Hippocampal formation (tissue), 2 donors: Measurements from ENCODE around the gene PCDHAC1.
"Not testable (repeated sequence)": the region's sequence is repeated elsewhere in the genome, so short reads cannot be mapped to it uniquely, and the experiment has no call there.

Source experiments
- DNase-seq, 2 donors: peaks; one replicate each; lab custom pipeline; 2025; lab: John Stamatoyannopoulos, UW

PCDHAC1 gene, protein sequence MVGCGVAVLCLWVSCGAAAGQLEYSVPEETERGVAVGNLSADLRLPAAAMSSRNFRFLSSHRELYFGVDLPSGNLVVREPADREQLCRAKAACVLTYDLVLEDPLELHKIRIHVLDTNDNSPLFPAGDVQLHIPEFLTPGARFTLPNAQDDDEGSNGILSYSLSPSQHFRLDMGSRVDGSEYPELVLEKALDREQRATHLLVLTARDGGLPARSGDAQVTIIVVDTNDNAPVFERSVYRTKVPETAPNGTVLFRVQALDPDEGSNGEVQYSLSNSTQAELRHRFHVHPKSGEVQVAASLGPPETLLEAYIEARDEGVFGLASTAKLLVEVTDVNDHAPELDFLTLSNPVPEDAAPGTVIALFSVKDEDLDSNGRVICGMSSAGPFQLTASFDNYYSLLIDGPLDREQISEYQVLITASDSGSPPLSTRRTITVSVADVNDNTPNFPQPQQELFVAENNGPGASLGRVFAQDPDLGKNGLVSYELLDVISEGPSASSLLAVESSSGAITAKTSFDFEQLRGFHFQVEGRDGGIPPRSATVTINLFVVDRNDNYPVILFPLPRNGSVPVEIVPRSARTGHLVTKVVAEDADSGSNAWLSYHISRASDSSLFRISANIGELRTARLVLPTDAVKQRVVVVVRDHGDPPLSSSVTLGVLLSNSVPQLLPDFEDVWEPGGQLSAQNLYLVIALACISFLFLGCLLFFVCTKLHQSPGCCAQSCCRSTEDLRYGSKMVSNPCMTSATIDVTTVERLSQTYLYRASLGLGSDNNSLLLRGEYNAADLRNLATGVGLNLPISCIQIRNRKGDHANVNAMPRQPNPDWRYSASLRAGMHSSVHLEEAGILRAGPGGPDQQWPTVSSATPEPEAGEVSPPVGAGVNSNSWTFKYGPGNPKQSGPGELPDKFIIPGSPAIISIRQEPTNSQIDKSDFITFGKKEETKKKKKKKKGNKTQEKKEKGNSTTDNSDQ

DNA sequence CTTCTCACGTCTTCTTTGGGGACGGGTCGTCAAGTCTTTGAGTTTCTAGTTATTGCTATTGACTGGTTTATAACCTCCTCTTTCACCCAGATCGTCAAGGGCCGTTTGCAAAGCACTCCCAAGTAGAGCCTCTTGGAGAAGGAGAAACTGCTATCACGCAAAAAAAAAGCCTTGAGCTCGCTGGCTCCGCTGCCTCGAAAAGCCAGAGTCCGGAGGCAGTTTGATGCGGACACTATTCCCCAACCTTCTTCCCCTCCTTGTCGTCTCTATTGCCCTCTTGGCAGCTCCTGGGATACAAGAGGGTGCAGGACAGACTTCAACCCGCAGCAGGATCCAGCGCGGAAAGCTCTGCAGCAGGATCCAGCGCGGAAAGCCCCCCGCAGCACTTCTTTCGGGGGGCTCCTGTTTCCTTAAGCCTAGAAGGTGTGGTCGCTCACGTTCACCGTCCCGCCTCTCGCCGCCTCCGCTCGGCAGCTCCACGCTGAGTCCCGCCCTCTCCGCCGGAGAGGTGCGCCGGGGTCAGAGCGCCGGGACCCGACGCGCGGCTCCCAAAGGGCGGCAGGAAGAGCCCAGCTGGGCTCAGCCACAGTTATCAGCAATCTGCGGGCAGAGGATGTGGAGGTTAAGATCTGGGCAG is at the start of gene PCDHAC1:
PCDHAC1 (plus strand) TSS at position 494 of the 637 bp plus-strand sequence. CDS start 594 bp downstream, outside the sequence.
- no peak for DNase-seq

- not testable (repeated sequence) for DNase-seq
These were observed 49.4 kb upstream of the PCDHAC1 start for GRCh38 chr5:140876541-140877261.

DNA sequence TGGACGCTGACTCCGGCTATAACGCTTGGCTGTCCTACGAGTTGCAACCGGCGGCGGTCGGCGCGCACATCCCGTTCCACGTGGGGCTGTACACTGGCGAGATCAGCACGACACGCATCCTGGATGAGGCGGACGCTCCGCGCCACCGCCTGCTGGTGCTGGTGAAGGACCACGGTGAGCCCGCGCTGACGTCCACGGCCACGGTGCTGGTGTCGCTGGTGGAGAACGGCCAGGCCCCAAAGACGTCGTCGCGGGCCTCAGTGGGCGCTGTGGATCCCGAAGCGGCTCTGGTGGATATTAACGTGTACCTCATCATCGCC is 48.9 kb upstream of the PCDHAC1 start:
- DNase-seq: no peak

DNA sequence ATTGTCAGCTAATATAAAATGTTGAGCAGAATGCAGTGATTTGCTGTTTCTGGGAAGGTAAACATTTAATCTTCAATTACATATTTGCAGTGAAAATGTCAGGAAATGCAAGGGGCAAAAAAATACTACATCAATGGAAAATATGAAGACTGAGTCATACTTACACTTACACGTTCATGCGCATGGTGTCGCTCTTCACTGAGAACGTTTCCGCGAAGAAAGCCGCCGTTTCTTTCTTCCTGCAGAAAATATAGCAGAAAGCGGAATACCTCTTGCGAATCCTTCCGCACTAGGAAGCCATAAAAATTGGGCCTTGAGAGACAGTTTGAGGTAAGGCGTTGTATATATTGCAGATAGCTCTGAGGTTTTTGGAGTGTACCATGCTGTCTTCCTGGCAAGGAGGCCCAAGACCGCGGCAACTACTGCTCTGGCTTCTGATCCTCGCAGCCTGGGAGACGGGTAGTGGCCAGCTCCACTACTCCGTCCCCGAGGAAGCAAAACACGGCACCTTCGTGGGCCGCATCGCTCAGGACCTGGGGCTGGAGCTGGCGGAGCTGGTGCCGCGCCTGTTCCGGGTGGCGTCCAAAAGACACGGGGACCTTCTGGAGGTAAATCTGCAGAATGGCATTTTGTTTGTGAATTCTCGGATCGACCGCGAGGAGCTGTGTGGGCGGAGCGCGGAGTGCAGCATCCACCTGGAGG is 44.1 kb upstream of the PCDHAC1 start, which contains the start of gene PCDHA13:
PCDHA13 (plus strand) TSS at position 236 of the 702 bp plus-strand sequence; CDS start at position 381, 145 bp downstream.
- no peak for DNase-seq

- DNase-seq: no peak
These were observed 43.6 kb upstream of the PCDHAC1 start for GRCh38 chr5:140882591-140882899.

- no peak for DNase-seq
These were observed 42.7 kb upstream of the PCDHAC1 start for GRCh38 chr5:140883373-140883772.

GRCh38 chr5:140883927-140884697 is 42.0 kb upstream of the PCDHAC1 start:
- no peak for DNase-seq

DNA sequence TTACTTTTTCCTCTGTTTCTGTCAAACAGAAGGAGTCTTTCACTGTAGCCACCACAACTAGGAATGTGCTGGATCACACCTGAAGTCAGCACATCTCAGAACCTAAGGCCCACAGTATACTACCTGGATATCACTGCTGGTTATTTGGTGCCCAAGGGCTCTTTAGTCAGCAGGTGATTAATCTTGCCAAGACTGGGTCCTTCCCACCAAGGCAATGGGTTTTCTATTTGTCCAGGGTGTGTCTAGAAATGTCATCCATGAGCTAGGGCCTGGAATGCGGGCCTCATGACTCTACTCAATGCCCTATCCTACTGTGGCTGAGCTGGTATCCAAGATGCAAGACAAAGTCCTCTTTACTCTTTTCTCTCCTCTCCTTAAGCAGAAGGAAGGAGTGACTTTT is 9.8 kb upstream of the PCDHAC1 start:
- DNase-seq: no peak

DNA sequence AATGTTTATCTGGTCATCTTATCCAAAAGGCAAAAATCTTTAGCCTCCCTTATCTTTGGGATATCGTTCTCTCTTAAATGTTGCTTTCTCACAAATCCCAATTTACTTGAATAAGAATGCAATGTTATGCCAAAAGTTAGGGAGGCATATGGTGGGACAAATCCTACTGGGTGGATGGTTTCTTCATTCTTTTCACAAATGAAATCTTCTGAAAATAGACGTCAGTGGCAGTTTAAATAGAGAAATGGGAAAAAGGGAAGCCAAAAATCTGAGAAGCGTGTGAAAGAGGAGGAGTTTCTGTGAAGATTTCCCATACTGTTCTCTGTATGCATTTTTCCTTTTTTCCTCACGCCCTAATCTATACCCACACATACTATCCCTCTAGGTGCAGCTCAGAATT is 2.5 kb upstream of the PCDHAC1 start:
- no peak for DNase-seq

DNA sequence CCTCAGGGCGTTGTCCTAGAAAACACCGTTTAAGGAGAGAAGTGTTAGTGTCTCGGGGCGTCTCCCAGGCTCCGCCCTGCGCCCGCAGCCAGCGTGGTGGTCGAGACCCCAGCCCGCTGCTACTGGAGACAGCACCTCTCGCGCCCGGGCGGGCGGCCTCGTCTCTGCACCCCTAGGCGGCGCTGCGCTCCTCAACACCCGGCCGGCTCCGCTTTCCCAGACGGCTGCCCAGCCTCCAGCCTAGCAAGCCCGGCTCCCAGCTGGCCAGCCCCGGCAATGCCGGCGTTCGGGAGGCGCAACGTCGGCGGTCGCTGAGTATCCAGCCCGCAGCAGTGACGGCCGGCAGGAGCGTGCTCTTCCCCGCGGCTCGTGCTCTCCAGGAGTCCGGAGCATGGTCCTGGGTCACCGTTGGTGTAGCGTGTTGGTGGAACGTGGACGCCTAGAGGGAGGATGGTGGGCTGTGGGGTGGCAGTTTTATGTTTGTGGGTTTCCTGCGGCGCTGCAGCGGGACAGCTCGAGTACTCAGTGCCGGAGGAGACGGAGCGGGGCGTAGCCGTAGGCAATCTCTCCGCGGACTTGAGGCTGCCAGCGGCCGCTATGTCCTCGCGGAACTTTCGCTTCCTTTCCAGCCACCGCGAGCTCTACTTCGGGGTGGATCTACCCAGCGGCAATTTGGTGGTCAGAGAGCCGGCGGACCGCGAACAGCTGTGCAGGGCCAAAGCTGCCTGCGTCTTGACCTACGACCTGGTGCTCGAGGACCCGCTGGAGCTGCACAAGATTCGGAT is 536 bp downstream of the PCDHAC1 start:
- DNase-seq: peak; percentile 55 to 77

GRCh38 chr5:140927228-140927573 is 1.1 kb downstream of the PCDHAC1 start:
- no peak for DNase-seq

DNA sequence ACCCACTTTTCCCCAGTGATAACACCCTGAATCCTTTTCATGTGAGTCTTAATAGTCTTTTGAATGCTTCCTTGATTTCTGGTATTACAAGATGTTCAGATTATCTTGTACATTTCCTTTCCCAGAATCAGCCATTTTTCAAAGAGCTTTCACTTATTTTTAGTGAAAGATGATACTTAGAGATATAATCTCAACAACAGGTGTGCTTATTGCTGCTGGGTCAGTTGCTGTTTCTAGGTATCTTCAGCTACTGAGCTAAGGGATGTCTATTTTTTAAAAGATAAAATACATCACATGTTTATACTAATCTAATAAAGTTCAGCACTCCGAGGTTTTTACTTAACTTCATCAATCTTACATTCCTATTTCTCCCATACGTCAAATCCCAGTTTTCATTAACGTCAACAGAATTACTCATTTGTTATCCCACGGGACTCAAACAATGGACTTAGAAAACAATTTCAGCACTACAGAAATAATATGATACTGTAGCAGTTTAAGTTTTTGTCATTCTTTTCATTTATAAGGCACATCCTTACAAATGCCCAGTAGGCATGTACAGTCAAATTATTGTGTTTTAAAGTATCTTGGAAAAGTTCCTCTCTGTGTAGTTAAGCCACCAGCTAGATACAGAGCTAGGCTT is 9.0 kb downstream of the PCDHAC1 start:
- no peak for DNase-seq

DNA sequence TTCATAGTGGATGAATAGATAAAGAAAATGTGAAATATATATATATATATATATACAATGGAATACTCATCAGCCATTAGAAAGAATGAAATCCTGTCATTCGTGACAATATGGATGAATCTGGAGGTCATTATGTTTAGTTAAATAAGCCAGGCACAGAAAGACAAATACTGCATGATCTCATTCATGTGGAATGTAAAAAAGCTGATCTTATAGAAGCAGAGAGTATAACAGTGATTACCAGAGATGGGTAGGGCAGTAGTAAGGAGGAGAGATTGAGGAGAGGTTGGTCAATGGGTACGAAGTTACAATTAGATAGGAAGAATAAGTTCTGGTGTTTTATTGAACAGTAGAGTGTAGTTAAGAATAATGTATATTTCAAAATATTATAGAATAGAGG is 20.5 kb downstream of the PCDHAC1 start:
- no peak for DNase-seq

DNA sequence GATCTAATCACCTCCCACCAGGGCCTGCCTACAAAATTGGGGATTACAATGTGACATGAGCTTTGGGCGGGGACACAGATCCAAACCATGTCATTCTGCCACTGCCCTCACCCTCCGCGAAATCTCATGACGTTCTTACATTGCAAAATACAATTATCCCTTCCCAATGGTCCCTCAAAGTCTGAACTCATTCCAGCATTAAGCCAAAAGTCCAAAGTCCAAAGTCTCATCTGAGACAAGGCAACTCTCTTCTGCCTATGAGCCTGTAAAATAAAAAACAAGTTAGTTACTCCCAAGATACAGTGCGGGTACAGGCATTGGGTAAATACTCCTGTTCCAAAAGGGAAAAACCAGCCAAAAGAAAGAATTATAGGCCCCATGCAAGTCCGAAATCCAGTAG is 25.5 kb downstream of the PCDHAC1 start:
- no peak for DNase-seq

DNA sequence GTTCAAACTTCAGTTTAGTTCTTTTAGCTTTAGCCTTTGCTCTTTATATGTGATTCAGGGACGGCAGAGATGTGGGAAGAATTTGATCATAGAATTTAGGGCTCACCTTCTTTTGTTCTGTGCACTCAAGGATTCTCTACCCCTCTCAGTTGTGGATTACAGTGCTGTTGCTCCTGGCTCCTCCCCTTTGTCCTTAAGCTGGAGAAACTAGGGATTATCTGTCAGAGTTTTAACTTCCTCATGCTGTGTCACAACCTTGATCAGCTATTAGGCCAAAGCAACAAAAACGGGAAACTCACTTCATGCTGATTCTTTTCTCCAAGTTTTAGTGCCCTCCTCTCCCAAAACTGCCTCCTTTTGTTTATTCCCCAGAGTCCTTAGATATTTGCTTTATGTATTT is 27.1 kb downstream of the PCDHAC1 start:
- no peak for DNase-seq

DNA sequence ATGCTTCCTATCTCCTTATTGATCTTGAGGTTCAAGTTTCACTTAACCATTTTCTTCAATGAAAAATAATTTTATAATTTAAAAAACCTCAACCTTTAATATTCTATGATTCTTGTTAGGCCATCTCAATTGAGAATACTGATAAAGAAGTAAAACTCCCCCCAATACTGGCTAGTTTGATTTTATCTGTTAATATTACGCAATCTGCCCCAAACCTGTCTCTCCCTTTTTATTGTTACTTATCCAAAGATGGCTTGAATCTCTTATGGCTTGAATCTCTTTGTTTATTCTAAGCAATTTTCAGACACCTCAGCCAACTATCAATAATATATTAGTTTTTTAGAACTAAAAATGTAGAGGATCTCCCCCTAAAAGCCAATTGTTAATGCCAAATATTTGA is 36.1 kb downstream of the PCDHAC1 start:
- DNase-seq: no peak

GRCh38 chr5:140964356-140964755 is 38.3 kb downstream of the PCDHAC1 start:
- no peak for DNase-seq

DNA sequence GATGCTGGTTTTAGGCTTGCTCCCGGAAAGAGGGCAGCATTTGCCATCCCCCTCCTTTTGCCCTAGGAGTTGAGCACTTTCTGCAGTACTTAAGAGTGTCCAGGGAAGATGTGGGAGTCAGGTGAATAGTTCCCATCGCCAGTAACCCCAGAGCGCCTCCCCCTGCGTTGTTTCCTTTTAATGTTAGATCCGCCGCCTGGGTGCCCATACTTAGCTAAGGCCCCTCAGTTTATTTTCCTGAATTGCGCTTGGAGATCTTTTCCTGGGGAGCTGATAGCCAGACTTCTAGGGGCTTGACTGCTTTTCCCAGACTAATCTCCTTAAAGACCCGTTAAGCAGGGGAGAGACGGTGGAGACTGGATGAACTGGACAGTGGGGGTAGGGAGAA is 39.8 kb downstream of the PCDHAC1 start:
- no peak for DNase-seq
